ENCODE data around the gene RBM34. TPM values are rescaled to one million over a fixed set of nuclear protein-coding genes. Genes with fewer than 3 reads are reported as not detected.

RBM34 gene
- total and polyA plus RNA-seq, 10 of the 15 experiments (the other 5 are each of a cell fraction or from before 2014, with no cell fraction given) = 46.4 to 132 (median 109) TPM

- no peak for TF ChIP-seq ZBTB4 (CRISPR knock-in tag; IDR thresholded peaks at IDR 0.05)
- no peak for TF ChIP-seq TCF7 (IDR thresholded peaks at IDR 0.05; ENCODE audit: borderline replicate concordance)
- no peak for TF ChIP-seq POU2F2 (IDR thresholded peaks at IDR 0.05; ENCODE audit: borderline replicate concordance, low read depth, low read length)
Measured at GRCh38 chr1:235136111-235136510, 24.9 kb downstream of the RBM34 start (continued).

GRCh38 chr1:235134171-235134570 lies 26.9 kb downstream of the RBM34 start:
- Histone ChIP-seq H3K4me3 (no peak overlapping the region), H3K27ac (ENCODE audit: control insufficient read depth, insufficient read depth) (no peak overlapping the region), H3K79me2 (ENCODE audit: control insufficient read depth, insufficient read depth, low read length) (no peaks in the 10 kb centered on the region), H3K27me3 (replicated peaks in 1 of 2; ENCODE audit: control insufficient read depth in 2 of 2, insufficient read depth in 2 of 2, low read length in 1 of 2) (no peaks in the 10 kb centered on the region), H4K20me1 (ENCODE audit: control insufficient read depth, insufficient read depth) (no peaks in the 10 kb centered on the region), H3K4me2 (ENCODE audit: control insufficient read depth, insufficient read depth) (no peak overlapping the region), H3K4me1 (ENCODE audit: control insufficient read depth, insufficient read depth, low read length) (0 out of 2 replicates have a peak, but pooled peaks cover under 1% of the 10 kb centered on the region), H2AFZ (ENCODE audit: control insufficient read depth, low read depth, low read length) (no peak overlapping the region), H3K36me3 (ENCODE audit: control insufficient read depth in 2 of 2, insufficient read depth in 2 of 2, low read length in 1 of 2) (peaks cover 18 to 38% of the 10 kb centered on the region in 2 experiments), H3K9ac (ENCODE audit: control insufficient read depth, insufficient read depth, low read length) (no peak overlapping the region), H3K9me3 (replicated peaks; ENCODE audit: control insufficient read depth, insufficient read depth, low read length) (no peaks in the 10 kb centered on the region)
- ChIA-PET RAD21 (ENCODE audit: unreplicated experiment) (no interaction called here), POLR2A (interaction anchor here (0.7 kb wide), 1 partner anchor 10 kb away, joined by 5 read pairs; no protein-coding TSS in a partner anchor), CTCF (no interaction called here), SMC1A (ENCODE audit: uncharacterized antibody, unreplicated experiment) (interaction anchor here (2.7 kb wide), 1 partner anchor 12 kb away, joined by 9 read pairs; no protein-coding TSS in a partner anchor)
- no peak for ATAC-seq
- no peak for DNase-seq (ENCODE audit: low read depth, low spot score)
- WGBS (ENCODE audit: insufficient coverage, insufficient replicate concordance, low lambda C conversion rate, missing lambda C conversion rate) = 98% methylated on average over 12 of the region's 12 CpGs
- intact Hi-C loops (cut with micrococcal nuclease; ENCODE audit: unreplicated experiment) (no loop called here), in situ Hi-C loops (cut with MboI) (no loop called here)
- TF ChIP-seq HDAC6 (IDR thresholded peaks at IDR 0.05; ENCODE audit: unreplicated experiment) (no peak), NRF1 (conservative IDR thresholded peaks at IDR 0.05; ENCODE audit: low read depth, low read length) (no peak), MYC (IDR thresholded peaks at IDR 0.05; ENCODE audit: insufficient read depth, insufficient read length, insufficient replicate concordance, low read length, severe bottlenecking) (no peak), ESRRA (IDR thresholded peaks at IDR 0.05; ENCODE audit: low read length) (no peak), ZBED1 (IDR thresholded peaks at IDR 0.05; ENCODE audit: borderline replicate concordance) (no peak), CEBPB (IDR thresholded peaks at IDR 0.05; ENCODE audit: borderline replicate concordance in 1 of 2, low read depth in 2 of 2, low read length in 2 of 2) (no peak), EP300 (IDR thresholded peaks at IDR 0.05; ENCODE audit: borderline replicate concordance in 1 of 2, control insufficient read depth in 1 of 2, low read depth in 2 of 2, low read length in 2 of 2) (no peak), SMAD1 (IDR thresholded peaks at IDR 0.05; ENCODE audit: low read depth, partially characterized antibody) (no peak), KDM1A (IDR thresholded peaks at IDR 0.05; ENCODE audit: borderline replicate concordance) (no peak)
- no TSS peak for BruUV-seq (replicated peaks)
- no peak for FAIRE-seq

Measured in GM12878 (cell line).